Transverse colon (tissue), 4 donors: ENCODE results near the gene CELF4.

Experiments
- EP300 ChIP-seq: sonication (generic); formaldehyde crosslinking; IDR thresholded peaks from one replicate; pipeline ENCODE4 v1.6.1; 2017; ENCODE audit warnings: antibody characterized with exemption, low read depth
- POLR2A ChIP-seq: fragments of 450-650 bp; IDR thresholded peaks from one replicate; pipeline ENCODE4 v1.6.1; 2016; ENCODE audit warnings: antibody characterized with exemption, mild to moderate bottlenecking, moderate library complexity
- POLR2AphosphoS5 ChIP-seq, 3 donors: sonication (generic); formaldehyde crosslinking; IDR thresholded peaks; one replicate each; pipeline ENCODE4 v1.6.1; 2016; ENCODE audit warnings: antibody characterized with exemption in 3 of 3
- TF ChIP-seq, protein P1 (sequence below), 5 experiments: fragments of 200-600 bp in 3 of 5; fragments of 450-650 bp in 2 of 5; sonication (generic) in 3 of 5; IDR thresholded peaks; 1 replicate in 2 of 5; 2 replicates in 3 of 5; pipeline ENCODE4 v1.5.1; 2016 to 2017; ENCODE audit warnings: antibody characterized with exemption in 5 of 5, inconsistent platforms in 3 of 5, mild to moderate bottlenecking in 2 of 5, moderate library complexity in 1 of 5

DNA sequence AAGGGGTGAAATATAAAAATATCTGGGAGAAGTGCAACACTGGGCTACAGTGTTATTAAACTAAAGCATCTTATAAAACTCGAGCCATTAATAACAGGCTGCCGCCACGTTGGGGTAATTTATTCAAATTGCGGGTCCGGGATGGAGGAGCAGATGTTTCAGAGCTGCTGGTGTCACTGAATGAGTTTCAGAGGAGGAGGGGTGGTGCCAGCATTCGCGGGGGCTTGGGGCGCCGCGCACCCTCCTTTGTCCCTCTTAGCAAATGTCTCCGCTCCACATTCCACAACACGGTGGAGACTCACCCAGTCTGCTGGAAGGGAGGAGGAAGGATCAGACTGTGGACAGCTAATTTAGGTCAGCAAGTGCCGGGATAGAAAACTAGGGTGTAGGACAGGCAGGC, 260.5 kb downstream of the CELF4 start:
- TF ChIP-seq, protein P1, sequence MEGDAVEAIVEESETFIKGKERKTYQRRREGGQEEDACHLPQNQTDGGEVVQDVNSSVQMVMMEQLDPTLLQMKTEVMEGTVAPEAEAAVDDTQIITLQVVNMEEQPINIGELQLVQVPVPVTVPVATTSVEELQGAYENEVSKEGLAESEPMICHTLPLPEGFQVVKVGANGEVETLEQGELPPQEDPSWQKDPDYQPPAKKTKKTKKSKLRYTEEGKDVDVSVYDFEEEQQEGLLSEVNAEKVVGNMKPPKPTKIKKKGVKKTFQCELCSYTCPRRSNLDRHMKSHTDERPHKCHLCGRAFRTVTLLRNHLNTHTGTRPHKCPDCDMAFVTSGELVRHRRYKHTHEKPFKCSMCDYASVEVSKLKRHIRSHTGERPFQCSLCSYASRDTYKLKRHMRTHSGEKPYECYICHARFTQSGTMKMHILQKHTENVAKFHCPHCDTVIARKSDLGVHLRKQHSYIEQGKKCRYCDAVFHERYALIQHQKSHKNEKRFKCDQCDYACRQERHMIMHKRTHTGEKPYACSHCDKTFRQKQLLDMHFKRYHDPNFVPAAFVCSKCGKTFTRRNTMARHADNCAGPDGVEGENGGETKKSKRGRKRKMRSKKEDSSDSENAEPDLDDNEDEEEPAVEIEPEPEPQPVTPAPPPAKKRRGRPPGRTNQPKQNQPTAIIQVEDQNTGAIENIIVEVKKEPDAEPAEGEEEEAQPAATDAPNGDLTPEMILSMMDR (IDR thresholded peaks at IDR 0.05), result no peak
- TF ChIP-seq POLR2A (no peak), POLR2AphosphoS5 (IDR thresholded peaks at IDR 0.05) (no peak), EP300 (no peak)
